Thyroid gland (tissue), 4 donors: ENCODE measurements around the gene PELI2. TPM values are rescaled to one million over a fixed set of nuclear protein-coding genes. Genes with fewer than 3 reads are reported as not detected.

Source experiments
- DNase-seq, 2 donors: peaks; one replicate each; pipeline ENCODE4 v3.0.0-alpha.2; 2019
- H3K27ac ChIP-seq, 3 donors: fragments of 200-600 bp; sonication (generic); 1 replicate in 2 of 3; 2 replicates in 1 of 3; pipeline ENCODE4 v1.5.1; 2016 to 2019; ENCODE audit warnings: mild to moderate bottlenecking in 1 of 3, moderate library complexity in 1 of 3
- H3K27me3 ChIP-seq: fragments of 200-600 bp; sonication (generic); one replicate; pipeline ENCODE4 v1.5.1; 2019
- H3K36me3 ChIP-seq, 2 donors: fragments of 200-600 bp; sonication (generic); one replicate each; pipeline ENCODE4 v1.5.1; 2016 to 2019
- H3K4me1 ChIP-seq, 2 donors: fragments of 200-600 bp; sonication (generic); one replicate each; pipeline ENCODE4 v1.5.1; 2017 to 2019
- H3K4me3 ChIP-seq, 3 donors: fragments of 200-600 bp; sonication (generic); replicated peaks in 1 of 3; 1 replicate in 2 of 3; 2 replicates in 1 of 3; pipeline ENCODE4 v1.5.1; 2016; ENCODE audit warnings: mild to moderate bottlenecking in 1 of 3
- H3K9me3 ChIP-seq: fragments of 200-600 bp; sonication (generic); one replicate; pipeline ENCODE4 v1.5.1; 2017
- CTCF ChIP-seq, 6 experiments: fragments of 200-600 bp in 3 of 6; fragments of 450-650 bp in 3 of 6; sonication (generic) in 3 of 6; IDR thresholded peaks; one replicate each; pipeline ENCODE4 v1.5.1; 2016 to 2019; ENCODE audit warnings: antibody characterized with exemption in 6 of 6, mild to moderate bottlenecking in 2 of 6, inconsistent platforms in 1 of 6, moderate library complexity in 1 of 6
- POLR2A ChIP-seq, 2 donors: fragments of 450-650 bp; IDR thresholded peaks; one replicate each; pipeline ENCODE4 v1.6.1; 2017; ENCODE audit warnings: antibody characterized with exemption in 2 of 2, mild to moderate bottlenecking in 2 of 2, moderate library complexity in 1 of 2
- WGBS, 2 donors: methylation state at CpG; one replicate each; pipeline ENCODE4 v1.1.5; 2017; 5-methylcytosine and 5-hydroxymethylcytosine counted together
- intact Hi-C: fragments of 100-400 bp; cut with DNase I; formaldehyde crosslinking; loops from one replicate; pipeline ENCODE4 v1.15.1; 2023
- total RNA-seq, 4 donors: library from RNA; depleted of rRNA; stranded (reverse); fragments of >200 nt; gene quantifications; one replicate each; pipeline ENCODE4 v1.2.3, GENCODE V29; 2016

PELI2 gene
- total RNA-seq, 4 donors from 2014 or later, result 10.8 to 17.6 (median 13.6) TPM

GRCh38 chr14:56135001-56135400 is 16.8 kb downstream of the PELI2 start:
- peak; percentile 72 to 80 for DNase-seq

GRCh38 chr14:56135668-56136067 is 17.5 kb downstream of the PELI2 start:
- H3K27ac ChIP-seq, result peak overlapping the region in 1 of 3 donors; percentile 8

More at GRCh38 chr14:56135001-56135400, 16.8 kb downstream of the PELI2 start:
- Histone ChIP-seq H3K36me3 (no peaks in the 10 kb centered on the region), H3K27me3 (no peaks in the 10 kb centered on the region), H3K4me1 (peaks cover 37 to 45% of the 10 kb centered on the region in 2 donors), H3K4me3 (no peak overlapping the region), H3K9me3 (no peaks in the 10 kb centered on the region), H3K27ac (peak overlapping the region; percentile 1 to 60 (median 8))
- 46 to 61% methylated on average over 5 of the region's 5 CpGs for WGBS, 2 donors
- no peak for TF ChIP-seq CTCF (IDR thresholded peaks at IDR 0.05)
- TF ChIP-seq POLR2A (IDR thresholded peaks at IDR 0.05), result no peak
- intact Hi-C loops, result no loop called here

GRCh38 chr14:56136571-56137452 is 18.6 kb downstream of the PELI2 start:
- H3K27ac ChIP-seq, result no peak overlapping the region
- peak in 1 of 2 donors; percentile 12 for DNase-seq
- no peaks in the 10 kb centered on the region for H3K36me3 ChIP-seq
- WGBS, 2 donors, result 57 to 75% methylated on average over 2 of the region's 2 CpGs
- intact Hi-C loops, result no loop called here
- H3K4me1 ChIP-seq, result peaks cover 29 to 40% of the 10 kb centered on the region in 2 donors
- H3K9me3 ChIP-seq, result no peaks in the 10 kb centered on the region
- no peak overlapping the region for H3K4me3 ChIP-seq
- H3K27me3 ChIP-seq, result no peaks in the 10 kb centered on the region
- TF ChIP-seq POLR2A (IDR thresholded peaks at IDR 0.05) (no peak), CTCF (IDR thresholded peaks at IDR 0.05) (no peak)

More at GRCh38 chr14:56135668-56136067, 17.5 kb downstream of the PELI2 start:
- Histone ChIP-seq H3K9me3 (no peaks in the 10 kb centered on the region), H3K36me3 (no peaks in the 10 kb centered on the region), H3K4me1 (peaks cover 37 to 45% of the 10 kb centered on the region in 2 donors), H3K4me3 (no peak overlapping the region), H3K27me3 (no peaks in the 10 kb centered on the region)
- WGBS, 2 donors, result 75% methylated on average over 1 of the region's 1 CpG
- TF ChIP-seq POLR2A (IDR thresholded peaks at IDR 0.05), result no peak
- no peak for TF ChIP-seq CTCF (IDR thresholded peaks at IDR 0.05)
- DNase-seq, result no peak
- intact Hi-C loops, result no loop called here

- 65 to 73% methylated on average over 7 of the region's 7 CpGs for WGBS, 2 donors
- no peaks in the 10 kb centered on the region for H3K9me3 ChIP-seq
- H3K36me3 ChIP-seq, result no peaks in the 10 kb centered on the region
- TF ChIP-seq CTCF (IDR thresholded peaks at IDR 0.05), result no peak
- no peak for TF ChIP-seq POLR2A (IDR thresholded peaks at IDR 0.05)
- H3K27ac ChIP-seq, result no peak overlapping the region
- intact Hi-C loops, result no loop called here
- peaks cover 29 to 40% of the 10 kb centered on the region in 2 donors for H3K4me1 ChIP-seq
- no peak overlapping the region for H3K4me3 ChIP-seq
- DNase-seq, result no peak
- H3K27me3 ChIP-seq, result no peaks in the 10 kb centered on the region
Measured at GRCh38 chr14:56137453-56137807, 19.2 kb downstream of the PELI2 start.

- H3K4me3 ChIP-seq, result no peak overlapping the region
- H3K4me1 ChIP-seq, result peaks cover 29 to 40% of the 10 kb centered on the region in 2 donors
- H3K36me3 ChIP-seq, result no peaks in the 10 kb centered on the region
- H3K9me3 ChIP-seq, result no peaks in the 10 kb centered on the region
- H3K27me3 ChIP-seq, result no peaks in the 10 kb centered on the region
- H3K27ac ChIP-seq, result no peak overlapping the region
- WGBS, 2 donors, result 44 to 47% methylated on average over 9 of the region's 9 CpGs
- intact Hi-C loops, result no loop called here
- peak; percentile 66 to 76 for DNase-seq
- TF ChIP-seq POLR2A (IDR thresholded peaks at IDR 0.05) (no peak), CTCF (IDR thresholded peaks at IDR 0.05) (no peak)
Measured at GRCh38 chr14:56137849-56138248, 19.6 kb downstream of the PELI2 start.
